DMS 273 (cell line): ENCODE measurements around the gene SUPT6H.
"Not testable (repeated sequence)": the region's sequence is repeated elsewhere in the genome, so short reads cannot be mapped to it uniquely, and the experiment has no call there.

Experiments used
- DNase-seq: peaks from one replicate; lab custom pipeline; 2025; ENCODE audit not compliant: unreplicated experiment; lab: John Stamatoyannopoulos, UW

SUPT6H gene

DNA sequence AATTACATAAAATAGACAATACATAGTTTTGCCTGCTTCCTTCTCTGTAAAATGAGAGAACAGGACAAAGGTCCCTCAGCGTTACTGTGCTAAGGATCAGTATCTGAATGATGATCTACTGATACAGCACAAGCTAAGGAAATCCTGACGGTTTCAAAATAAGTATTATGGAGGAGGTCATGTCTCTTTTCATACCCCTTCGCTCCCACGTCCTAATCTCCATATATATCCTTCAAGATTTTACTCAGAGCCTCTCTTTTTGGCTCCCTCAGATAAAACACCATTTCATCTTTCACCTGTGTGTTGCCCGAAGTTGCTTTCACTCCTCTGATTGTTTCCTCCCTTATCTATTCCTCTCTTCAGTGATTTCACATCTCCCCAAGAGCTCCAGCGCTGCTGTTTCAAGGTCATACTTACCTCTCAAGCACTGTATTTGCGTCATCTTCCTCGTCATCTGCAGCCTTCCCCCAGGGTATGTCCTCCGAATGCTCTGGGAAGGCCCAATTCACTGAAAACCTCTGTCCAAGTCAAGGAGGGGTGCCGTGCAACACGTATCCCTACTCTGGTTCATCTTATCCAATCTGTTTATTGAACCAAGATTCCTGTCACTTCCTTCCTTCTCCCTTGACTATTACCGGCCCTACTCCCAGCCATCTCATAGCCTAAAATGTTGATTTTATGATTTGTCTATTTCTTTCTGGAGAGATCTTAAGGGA is 15.8 kb upstream of the SUPT6H start:
- no peak for DNase-seq

DNA sequence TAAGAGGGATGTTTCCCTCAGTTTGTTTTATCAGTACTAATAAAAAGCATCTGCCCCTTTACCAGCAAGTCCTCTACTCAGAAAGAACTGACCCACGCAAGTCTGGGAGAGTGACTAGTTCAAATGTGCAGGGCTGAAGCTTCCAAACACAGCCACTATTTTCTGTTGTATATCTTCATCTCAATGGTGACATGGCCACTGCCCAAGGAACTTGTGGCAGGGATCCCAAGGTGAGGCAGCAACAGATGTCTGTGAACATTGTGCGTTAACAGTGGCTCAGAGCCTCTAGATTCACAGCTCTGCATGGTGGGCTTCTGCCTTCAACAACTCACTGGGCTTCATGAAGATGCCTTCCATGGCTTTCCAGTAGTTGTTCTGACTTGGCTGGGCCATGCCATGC is 13.3 kb upstream of the SUPT6H start:
- peak; percentile 13 for DNase-seq

DNA sequence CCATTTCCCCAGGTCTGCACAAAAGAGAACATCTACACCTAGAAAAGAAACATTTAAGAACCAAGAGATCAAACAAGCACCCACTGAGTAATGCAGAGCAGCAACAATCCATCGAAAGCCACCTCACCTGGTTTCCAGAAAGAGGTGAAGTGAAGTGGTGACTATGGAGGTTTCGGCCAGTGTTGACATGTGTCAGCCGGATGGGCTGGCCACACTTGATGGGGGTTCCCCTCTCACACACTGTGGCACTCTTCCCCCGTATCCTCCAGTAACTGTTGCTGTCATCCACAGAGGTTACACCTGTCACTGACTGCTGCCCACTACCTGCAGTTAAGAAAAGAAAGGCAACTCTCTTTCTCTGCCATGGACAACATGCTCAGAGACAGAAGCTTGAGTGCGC is 6.8 kb upstream of the SUPT6H start:
- DNase-seq = no peak

DNA sequence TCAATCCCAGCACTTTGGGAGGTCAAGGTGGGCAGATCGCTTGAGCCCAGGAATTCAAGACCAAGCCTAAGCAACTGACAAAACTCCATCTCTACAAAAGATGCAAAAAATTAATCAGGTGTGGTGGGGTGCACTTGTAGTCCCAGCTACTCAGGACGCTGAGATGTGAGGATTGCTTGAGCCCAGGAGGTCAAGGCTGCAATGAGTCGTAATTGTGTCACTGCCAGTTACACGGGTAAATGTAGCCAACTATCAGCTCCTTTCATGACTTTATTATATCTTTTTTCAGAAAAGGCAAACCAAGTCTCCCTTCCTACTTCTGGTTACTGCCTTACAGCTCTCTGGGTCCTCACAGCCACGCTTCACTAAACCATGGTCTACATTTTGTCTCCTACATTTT is 4.2 kb upstream of the SUPT6H start:
- no peak for DNase-seq

DNA sequence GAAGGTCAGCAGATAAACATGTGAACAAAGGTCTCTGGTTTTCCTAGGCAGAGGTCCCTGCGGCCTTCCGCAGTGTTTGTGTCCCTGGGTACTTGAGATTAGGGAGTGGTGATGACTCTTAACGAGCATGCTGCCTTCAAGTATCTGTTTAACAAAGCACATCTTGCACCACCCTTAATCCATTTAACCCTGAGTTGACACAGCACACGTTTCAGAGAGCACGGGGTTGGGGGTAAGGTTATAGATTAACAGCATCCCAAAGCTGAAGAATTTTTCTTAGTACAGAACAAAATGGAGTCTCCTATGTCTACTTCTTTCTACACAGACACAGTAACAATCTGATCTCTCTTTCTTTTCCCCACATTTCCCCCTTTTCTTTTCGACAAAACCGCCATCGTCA is 3.7 kb upstream of the SUPT6H start:
- not testable (repeated sequence) for DNase-seq

DNA sequence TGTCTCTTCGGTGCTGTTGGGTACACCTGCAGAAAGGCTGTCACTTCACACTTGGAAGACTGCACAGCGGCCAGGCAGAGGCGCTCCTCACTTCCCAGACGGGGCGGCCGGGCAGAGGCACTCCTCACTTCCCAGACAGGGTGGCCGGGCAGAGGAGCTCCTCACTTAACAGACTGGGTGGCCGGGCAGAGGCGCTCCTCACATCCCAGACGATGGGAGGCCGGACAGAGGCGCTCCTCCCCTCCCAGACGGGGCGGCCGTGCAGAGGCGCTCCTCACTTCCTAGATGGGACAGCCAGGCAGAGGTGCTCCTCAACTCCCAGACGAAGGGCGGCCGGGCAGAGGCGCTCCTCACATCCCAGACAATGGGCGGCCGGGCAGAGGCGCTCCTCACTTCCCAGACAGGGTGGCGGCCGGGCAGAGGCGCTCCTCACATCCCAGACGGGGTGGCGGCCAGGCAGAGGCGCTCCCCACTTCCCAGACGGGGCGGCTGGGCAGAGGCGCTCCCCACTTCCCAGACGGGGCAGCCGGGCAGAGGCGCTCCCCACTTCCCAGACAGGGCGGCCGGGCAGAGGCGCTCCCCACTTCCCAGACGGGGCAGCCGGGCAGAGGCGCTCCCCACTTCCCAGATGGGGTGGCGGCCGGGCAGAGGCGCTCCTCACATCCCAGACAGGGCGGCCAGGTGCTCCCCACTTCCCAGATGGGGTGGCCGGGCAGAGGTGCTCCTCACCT is 3.1 kb upstream of the SUPT6H start:
- not testable (repeated sequence) for DNase-seq

DNA sequence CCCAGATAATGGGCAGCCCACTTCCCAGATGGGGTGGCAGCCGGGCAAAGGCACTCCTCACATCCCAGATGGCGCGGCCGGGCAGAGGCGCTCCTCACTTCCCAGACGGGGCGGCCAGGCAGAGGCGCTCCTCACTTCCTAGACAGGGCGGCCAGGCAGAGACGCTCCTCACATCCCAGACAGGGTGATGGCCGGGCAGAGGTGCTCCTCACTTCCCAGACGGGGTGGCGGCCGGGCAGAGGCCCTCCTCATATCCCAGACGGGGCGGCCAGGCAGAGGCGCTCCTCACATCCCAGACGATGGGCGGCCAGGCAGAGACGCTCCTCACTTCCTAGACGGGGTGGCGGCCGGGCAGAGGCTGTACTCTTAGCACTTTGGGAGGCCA is 2.5 kb upstream of the SUPT6H start:
- not testable (repeated sequence) for DNase-seq

DNA sequence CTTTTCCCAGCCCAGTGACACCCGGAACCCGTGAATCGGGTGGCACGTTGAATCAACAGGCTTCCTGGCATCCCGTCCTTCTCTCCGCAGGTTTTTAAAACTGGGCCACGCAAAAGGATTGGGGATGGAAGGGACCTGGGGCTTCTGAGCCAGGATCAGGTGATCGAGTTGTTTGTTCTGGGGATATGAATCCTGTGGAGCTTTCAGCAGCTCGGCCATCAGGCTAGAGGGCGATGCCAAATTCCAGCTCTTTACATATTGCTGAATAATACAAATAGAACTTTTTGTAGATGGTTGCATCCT is 473 bp downstream of the SUPT6H start:
- DNase-seq = no peak

DNA sequence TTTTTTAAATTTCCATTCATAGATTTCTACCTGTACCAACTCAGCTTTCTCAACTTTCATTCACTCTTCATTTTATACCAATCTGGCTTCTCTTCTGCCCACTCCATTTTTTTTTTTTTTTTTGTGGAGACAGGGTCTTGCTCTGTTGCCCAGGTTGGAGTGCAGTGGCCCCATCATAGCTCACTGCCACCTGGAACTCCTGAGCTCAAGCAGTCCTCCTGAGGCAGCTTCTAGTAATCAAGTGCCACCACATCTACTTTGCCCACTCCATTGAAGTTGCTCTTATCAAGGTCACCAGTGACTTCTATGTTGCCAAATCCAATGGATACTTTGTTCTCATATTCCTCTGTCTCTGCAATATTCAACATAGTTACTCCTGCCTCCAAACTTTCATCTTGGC is 1.7 kb downstream of the SUPT6H start:
- DNase-seq = no peak

DNA sequence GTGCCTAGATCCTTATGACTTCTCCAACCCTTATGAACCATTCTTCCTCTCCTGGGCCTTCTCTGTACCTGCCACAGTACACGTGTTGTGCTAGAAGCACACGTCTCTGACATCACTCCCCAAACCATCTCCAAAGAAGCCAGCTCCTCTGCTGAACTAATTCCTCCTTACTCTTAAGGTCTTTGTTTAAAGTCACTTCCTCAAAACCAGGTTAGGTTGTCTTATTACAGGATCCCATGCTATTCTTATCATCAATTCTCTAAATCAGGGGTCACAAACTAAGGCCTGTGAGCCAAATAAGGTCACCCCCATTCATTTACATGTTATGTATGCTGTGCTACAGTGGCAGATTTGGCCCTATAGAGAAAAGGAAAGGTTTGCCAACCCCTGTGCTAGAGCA is 4.0 kb downstream of the SUPT6H start:
- no peak for DNase-seq

DNA sequence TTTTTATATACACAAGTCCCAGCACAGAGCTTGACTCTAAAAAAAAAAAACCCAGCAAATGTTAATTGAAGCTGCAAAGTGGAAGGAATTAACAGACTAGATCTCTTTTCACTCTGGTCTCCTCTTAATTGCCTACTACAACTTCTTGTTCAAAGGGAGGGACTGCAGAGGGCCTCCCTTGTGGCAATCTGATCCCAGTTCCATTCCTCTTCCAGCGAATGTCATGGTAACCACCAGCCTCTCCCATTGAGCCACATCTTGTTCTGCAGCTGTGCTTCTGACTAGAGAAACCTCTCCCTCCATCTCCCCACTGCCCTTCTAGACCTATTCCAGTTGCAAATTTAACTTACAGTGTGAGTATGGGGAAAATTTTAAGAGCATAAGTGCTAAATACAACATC is 5.9 kb downstream of the SUPT6H start:
- peak; percentile 51 for DNase-seq

DNA sequence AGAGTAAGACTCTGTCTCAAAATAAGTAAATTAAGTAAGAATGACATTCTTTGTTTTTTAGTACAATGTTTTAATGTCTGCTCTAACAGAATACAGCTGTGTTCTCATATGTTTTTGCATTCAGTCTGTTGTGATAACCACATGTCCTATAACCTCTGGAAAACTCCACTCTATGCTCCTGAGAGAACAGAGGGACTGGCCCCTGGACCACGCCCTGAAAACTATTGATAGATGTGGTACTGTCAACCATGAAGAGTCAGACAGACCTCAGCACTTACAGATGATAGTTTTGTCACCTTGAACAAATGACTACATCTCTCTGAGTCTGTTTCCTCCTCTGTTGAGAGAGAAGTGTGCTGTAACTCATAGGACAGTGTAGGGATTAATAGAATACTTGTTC is 7.9 kb downstream of the SUPT6H start:
- no peak for DNase-seq

DNA sequence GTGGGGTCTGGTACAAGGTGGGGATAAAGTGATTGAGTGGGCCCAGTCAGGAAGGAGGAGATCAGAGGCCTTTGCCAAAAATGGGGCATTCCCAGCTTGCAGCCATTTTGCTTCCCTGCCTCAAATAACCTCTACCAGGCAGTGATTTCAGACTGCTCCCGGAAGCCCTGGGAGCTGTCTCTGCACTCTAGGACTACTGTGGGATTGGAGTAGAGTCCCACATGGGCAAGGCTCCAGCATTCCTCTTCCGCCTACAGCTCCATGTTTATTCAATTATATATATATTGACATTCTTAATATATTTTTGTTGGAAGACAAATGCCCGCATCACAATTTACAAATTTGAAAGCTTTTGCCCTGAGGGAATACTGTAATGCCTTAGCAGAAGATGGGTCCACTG is 13.5 kb downstream of the SUPT6H start:
- no peak for DNase-seq

DNA sequence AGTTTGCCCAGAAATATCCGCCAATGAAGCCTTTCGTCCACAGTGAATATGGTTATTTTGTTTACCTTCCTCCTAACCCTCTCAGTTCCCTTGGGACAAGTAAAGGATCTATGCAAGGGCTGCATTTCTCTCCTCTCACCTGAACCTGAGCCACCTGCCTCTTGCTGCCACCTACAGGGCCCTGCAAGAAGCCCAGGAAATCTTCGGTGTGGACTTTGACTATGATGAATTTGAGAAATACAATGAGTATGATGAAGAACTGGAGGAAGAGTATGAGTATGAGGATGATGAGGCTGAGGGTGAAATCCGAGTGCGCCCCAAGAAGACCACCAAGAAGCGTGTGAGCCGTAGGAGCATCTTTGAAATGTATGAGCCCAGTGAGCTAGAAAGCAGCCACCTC is 14.0 kb downstream of the SUPT6H start:
- peak; percentile 15 for DNase-seq

DNA sequence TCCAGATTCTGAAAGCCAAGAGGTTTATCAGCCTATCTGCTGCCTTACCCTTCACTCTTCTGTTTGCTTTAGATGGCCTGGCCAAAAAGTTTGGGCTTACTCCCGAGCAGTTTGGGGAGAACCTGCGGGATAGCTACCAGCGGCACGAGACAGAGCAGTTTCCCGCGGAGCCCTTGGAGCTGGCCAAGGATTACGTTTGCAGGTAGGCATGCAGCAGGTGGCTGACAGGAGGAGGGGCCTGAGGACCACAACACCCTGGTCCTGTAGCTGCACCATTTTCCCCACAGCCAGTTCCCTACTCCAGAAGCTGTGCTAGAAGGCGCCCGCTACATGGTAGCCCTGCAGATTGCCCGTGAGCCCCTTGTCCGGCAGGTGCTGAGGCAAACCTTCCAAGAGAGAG is 20.6 kb downstream of the SUPT6H start:
- no peak for DNase-seq

DNA sequence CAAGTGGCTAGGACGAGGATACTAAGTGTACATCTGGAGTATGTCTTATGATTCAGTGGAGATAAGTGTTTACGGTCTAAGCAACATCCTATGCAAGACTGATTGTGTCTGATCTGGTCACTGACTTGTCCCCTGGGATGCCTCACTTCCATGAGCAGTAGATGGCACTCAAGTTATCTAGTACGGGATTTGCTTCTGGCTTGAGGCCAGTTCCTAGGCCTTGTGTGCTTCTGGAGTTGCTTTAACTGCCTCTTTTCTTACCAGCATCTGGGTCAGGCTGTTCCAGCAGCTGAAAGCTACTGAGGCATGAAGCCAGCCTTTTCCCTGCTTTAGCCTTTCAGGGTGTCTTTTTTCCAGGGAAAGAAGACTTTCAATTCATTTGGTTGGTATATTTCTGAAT is 23.0 kb downstream of the SUPT6H start:
- peak; percentile 86 for DNase-seq

DNA sequence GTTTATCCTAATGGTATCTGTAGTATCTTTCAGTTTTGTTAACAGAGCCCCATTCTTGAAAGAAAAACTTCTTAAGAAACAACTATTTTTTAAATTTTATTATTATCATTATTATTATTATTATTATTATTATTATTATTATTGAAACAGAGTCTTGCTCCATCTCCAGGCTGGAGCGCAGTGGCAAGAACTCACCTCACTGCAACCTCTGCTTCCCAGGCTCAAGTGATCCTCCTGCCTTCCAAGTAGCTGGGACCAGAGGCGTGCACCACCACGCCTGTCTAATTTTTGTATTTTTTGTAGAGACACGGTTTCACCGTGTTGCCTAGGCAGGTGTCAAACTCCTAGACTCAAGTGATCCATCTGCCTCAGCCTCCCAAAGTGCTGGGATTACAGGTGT is 23.4 kb downstream of the SUPT6H start:
- no peak for DNase-seq

DNA sequence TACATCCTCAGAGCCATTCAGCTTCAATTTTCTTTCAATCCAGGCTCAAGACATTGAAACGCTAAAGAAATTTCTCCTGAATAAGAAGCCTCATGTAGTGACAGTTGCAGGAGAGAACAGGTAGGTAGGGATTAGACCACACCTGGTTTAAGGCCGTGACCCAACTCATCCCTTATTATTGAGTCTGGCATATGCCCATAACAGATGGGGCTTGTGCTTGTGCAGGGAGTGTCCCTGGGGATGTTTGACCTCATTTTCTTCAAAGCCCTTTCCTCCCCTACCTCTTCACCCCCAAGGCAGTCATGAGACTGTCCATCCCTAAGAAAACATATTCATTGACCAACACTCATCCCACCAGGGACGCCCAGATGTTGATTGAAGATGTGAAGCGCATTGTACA is 24.3 kb downstream of the SUPT6H start:
- DNase-seq = peak; percentile 60

DNA sequence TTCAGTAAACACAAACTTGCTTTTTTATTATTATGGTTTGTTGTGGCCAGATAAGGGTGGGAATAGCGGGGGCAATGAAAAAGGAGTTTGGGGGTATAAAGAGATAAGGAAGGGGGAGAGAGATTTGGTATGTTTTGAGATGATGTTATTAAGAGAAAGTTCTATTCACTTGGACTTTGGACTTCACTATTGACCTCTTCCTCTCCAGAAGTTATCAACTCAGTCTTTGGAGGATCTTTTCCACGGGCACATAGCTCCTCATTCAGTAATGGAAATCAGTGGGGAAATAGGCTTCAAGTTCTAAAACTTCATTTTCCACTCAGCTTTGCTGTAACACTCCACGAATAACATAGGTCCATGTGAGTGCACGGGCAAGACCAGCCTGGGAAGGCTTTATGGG is 26.5 kb downstream of the SUPT6H start:
- no peak for DNase-seq

DNA sequence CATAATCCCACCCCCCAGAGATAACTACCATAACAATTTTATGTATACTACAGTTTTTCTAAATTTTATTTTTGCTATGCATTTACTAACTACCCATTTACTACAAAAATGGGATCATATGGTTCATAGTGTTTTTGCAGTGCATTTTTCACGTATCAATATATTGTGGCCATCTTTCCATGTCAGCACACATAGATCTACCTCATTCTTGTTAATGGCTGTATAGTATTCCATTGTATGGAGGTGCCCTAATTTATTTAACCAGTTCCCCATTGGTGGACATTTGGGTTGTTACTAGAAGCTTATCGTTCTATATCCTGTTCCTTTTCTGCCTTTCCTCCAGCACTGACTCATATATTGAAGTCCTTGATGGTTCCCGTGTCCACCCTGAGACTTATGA is 27.0 kb downstream of the SUPT6H start:
- DNase-seq = no peak

DNA sequence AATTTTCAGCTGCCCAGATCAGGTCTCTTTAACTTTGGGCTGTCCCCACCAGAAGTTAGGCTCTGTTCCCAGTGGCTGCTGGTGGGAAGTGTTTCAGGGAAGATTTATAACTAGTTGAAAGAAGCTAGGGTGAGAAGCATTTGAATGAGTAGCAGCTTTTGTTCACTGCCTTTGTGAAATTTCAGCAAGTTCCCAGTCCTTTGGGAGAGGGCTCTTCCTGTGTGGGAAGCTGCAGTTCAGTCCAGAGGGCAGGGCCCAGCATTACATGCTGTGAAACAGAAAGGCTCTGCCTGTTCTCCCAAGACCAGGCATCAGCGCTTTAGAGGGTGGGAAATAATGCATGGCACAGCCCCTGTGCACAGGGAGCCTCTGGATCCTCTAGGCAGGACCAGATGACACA is 31.9 kb downstream of the SUPT6H start:
- no peak for DNase-seq

DNA sequence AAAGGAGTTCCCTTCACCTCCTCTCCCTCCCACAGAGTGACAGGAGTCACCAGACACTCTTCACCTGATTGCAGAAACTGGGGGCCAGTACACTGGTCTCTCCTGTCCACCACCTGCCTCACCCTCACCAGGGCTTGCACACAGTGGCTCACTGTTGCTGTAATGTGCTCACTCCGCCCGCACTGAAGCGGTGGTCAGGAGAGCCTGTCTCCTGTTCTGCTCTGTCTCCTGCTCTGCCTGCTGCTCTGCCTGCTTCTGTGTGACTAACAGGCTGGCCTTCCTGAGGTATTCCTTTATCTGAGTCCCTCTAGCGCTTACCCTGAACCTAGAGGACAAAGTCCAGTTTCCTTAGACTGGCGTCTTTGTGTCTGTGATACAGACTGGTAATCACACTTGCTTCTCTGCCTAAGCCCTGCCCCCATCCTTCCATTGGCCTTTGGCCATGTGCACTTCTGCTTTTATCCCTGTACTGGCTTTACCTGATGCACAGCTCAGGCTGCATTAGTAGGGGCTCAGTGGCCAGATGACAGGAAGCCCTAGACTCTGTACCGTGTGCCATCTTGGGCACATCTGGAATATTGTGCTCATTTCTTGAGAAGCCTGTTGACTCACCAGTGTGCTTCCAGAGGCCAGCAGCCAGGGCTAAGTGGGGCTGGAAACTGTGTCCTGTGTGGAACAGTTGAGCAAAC is 36.4 kb downstream of the SUPT6H start:
- no peak for DNase-seq

DNA sequence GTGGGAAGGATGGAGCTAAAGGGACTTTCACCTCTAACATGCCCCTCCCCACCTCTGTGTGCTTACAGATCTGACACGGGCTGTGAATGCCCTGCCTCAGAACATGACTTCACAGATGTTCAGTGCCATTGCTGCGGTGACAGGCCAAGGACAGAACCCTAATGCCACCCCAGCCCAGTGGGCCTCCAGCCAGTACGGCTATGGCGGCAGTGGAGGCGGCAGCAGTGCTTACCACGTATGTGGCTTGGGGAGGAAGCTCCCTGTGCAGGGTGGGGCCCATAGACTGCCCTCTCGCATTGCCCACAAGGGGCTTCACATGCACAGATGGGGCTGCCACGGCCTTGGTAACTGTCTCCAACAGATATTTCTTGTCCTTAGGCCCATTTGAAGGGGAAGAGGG is 38.3 kb downstream of the SUPT6H start:
- DNase-seq = no peak
